DMS153 treated with DMSO at 0.1 percent for 48 hours (cell line): Measurements from ENCODE around the gene PPP2R3A.

Source experiments
- DNase-seq: peaks from one replicate; lab custom pipeline; 2025; ENCODE audit not compliant: unreplicated experiment; lab: John Stamatoyannopoulos, UW

PPP2R3A gene

DNA sequence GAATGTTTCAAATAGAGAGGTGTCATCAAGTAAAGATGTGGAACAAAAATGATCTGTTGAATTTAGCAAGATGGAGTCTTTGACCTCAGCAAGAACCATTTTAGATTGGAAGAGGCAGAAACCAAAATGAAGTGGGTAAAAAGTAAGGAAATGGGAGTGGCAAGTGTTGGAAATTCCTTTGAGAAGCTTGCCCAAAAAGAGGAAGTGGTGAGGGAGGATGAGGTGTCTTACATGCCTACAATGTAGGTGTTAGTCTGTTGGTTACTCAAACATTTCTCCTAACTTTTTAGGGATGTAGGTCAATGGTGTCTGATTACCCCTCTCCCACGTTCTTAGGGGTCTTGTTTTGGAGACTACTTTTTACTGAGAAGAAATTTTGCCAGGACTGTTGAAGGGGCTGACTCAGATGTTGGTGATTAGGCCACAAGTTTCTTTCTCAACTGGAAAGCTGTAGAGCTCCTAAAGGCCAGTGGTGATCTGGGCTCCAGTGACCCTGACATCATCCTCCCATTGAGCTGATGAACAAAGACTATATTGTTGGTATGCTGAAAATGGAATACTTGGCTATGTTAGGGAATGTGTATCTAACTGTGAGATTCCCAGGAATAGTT lies 5.1 kb downstream of the PPP2R3A start:
- no peak for DNase-seq

DNA sequence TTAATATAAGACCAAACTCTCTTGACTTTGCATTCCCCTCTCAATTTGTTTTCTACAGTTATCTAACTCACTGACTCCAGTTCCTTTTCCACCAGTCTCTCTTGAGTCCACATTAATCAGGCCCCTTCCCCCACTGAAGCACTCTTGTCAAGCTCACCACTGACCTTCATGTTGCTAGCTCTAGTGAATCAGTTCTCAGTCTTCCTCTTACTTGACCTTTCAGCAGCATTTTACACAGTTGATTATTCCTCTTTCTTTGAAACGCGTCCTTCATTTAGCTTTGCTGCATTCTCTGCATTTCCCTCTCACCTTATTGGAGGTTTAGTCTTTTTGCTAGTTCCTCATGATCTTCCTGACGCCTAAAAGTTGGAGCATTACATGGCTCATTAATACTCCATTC lies 8.3 kb downstream of the PPP2R3A start:
- no peak for DNase-seq

DNA sequence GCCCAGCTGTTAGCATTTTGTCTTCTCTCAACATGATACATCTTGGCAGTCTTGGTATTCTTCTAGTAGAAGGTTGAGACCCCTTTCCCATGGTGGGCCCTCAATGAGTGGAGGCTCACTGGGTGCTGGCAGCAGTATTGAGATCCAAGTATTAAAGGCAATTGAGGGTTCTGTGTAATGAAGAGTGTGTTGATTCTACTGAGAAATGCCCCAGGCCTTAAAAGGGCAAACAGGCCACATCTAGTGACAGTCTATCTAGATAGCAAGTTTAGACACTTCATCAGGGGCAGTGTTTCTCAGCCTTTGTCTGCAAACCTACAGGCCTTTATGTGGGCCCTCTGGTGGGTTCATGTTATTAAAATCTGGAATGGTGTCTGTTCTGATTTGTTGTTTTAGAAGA lies 9.5 kb downstream of the PPP2R3A start:
- no peak for DNase-seq

DNA sequence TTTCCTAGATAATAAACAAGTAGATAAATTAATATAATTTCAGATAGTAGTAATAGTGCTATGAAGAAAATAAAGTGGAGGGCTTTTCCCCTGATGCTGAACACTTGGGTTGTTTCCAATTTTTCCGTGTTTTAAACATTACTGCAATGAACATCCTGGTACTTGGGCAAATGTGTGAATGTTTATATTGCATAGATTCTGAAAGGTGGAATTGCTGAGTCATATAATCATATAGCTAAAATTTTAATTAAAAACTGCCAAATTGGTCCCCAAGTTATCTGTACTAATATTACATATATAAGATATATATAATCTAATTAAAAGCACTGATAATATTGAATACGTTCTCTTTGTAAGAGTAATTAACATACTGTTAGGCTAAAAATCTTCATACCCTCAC lies 10.0 kb downstream of the PPP2R3A start:
- no peak for DNase-seq

DNA sequence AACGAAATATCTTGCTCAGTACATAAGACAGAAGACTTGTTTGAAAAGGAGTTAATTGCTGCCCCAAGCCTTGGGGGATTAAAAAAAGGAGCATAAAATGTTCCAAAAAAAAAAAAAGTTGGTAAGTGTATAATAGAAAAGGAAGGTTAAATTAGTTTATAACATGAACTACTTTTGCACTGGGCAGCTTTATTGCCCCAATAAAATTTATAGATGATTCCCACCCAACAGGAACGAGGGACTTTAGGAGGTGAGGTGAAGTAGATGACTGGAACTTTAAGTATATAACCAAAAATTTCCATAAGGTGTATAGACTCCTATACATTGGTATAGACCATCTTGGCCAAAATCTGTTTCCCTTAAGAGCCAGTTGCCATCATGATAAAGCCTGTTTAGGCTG lies 14.8 kb downstream of the PPP2R3A start:
- no peak for DNase-seq

DNA sequence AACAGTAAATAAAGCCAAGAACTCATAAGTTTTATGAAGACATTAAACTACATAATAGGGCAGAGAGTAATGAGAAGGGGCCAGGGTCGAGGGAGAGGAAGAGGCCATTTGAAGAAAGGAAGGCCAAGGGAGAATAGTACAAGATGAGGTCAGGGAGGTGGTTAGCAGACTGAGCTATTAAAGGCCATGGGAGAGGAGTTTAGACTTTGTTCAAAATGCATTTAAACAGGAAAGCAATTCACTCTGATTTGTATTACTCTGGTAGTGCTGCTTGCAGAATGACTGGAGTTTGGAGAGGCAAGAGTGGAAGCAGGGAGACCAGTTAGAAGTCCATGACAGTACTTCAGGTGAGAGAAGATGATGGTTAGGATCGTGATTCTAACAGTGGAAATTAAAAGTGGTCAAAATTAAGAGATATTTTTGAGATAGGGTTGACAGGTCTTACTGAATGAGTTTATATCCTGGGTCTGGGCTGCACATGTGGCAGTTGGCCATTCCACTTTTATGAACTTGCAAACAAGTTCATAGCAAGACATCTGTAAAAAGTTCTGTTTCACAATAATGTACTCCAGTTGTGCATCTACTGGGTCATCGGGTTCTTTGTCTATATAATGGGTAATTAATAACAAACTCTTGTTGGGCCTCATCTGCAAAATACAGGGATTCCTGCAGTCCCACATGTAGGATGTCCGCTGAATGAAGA lies 16.3 kb downstream of the PPP2R3A start:
- DNase-seq, result no peak

DNA sequence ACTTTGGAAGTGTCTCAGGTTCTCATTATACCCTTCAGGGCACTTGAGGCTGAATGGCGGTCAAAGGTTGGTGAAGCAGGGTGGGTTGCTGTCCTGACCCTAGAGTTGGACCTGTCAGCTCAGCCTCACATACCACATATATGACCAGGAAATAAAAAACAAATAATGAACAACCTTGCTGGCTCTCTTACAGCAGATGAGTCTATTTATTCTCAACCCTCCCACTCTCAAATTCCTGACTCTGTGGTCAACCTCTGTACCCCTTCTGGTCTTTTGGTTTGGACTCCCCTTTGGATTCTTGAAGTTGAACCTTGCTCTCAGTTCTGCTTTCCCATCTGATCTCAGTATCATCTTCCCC lies 16.9 kb downstream of the PPP2R3A start:
- no peak for DNase-seq

DNA sequence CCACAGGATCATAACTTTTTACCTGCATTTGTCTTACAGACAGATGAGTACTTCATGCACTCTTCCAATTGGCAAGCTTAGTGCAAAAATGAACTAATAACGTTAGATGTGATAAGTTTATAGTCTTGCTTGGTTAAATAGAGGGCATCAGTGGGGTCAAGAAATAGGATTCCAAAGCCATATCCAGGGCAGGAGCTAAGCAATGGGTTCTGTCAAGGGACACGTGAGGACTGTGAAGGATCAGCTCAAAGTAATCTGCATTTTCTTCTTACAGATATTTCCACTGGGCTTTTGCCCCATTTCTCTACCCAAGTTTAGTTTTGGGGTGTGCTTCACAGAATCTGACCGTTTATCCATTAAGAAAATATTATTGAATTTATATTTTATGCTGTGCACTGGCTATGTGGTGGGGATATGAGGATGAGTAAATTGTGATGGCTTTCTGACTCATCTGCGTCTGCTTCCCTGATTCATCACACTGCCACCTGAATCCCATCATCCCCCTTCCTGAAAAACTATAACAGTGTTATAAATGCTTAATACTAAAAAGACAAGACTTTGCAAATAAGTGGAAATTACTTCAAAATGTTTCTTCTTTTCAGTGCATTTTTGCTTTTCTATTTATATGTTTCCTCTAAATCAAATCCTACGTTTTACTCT lies 17.5 kb downstream of the PPP2R3A start:
- DNase-seq, result no peak

DNA sequence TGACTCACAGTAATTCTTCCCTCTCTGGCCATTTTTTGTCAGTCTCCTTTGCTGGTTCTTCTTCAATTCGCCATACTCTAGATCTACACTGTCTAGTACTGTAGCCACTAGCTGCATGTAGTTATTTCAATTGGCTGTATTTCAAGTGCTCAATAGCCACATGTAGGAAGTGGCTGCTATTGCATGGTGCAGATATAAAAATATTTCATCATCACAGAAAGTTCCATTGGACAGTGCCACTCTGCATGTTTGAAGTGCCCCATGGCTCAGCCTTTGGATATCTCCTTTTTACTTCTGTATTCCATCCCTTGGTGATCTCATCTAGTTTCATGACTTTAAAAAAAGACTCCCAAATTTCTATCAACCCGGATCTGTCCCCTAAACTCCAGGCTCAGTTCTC lies 22.1 kb downstream of the PPP2R3A start:
- no peak for DNase-seq

DNA sequence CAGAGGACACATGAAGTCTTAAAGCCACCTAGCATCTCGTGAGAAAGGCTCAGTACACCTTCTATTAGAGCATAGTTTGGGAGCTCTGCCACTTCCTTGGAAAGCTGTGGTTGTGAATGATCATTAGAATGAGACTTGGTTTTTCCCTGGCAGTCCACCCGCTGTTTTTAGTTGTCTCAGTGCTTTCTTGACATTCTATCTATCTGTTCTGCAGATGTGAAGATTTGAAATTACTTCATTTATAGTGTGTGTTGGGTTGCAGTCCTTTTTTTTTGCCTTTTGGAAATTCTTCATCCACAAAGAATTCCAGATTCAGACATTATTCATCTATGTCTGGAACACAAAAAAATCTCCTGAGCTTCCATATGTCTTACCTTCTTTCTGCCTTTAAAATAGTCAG lies 23.7 kb downstream of the PPP2R3A start:
- DNase-seq, result no peak

DNA sequence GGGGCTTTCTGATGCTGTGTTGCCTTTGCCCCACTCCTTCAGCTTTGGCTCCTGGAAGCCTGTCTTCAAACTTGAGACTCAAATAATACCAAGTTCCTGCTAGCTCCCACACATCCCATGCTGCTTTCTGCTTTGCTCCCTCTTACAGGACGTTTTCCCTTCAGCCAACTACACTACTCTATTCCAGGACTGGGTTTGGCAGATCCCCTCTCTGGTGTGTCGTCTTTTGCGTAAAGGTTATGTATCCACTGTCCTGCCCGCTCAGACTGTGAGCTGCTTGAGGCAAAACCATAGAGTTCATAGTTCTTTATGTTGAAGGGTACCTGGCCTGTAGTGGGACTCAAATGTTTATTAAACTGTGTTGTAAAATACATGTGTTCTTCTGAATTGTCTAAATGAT lies 25.4 kb downstream of the PPP2R3A start:
- DNase-seq, result no peak

DNA sequence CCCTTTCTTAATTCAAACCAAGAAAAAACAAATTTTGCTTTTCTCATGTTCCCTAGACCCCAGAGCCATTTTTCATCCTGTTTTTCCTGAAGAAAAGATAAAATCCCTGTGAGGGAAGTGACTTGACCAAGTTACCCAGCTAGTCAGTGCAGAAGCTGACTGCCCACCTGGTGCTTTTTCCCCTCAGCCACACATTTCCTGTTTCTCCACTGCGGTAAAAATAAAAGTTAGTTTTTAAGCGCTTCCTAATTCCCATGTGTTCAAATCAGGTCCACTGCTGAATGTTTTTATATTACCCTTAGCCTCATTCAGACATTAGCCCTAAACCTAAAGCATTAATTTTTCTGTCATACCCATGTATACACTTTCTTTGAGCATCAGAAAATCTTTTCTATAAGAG lies 26.1 kb downstream of the PPP2R3A start:
- no peak for DNase-seq

DNA sequence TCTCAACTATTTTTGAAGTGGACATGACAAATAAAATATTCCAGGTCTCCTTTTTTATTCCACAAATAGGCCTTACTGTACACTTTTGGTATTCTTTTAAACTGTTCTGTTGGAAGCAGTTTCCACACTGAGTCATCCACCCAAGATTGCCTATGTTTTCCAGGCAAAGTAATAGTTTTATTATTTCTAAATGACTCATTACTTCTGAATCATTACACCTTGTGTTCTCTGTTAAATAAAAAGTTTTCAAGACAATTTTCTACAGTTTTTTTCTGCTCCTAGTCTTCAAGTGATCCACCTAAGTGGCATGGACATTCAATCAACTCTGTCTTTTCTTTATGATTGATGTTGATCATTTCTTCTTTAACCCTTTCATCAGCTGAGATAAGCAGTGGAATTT lies 26.5 kb downstream of the PPP2R3A start:
- no peak for DNase-seq

DNA sequence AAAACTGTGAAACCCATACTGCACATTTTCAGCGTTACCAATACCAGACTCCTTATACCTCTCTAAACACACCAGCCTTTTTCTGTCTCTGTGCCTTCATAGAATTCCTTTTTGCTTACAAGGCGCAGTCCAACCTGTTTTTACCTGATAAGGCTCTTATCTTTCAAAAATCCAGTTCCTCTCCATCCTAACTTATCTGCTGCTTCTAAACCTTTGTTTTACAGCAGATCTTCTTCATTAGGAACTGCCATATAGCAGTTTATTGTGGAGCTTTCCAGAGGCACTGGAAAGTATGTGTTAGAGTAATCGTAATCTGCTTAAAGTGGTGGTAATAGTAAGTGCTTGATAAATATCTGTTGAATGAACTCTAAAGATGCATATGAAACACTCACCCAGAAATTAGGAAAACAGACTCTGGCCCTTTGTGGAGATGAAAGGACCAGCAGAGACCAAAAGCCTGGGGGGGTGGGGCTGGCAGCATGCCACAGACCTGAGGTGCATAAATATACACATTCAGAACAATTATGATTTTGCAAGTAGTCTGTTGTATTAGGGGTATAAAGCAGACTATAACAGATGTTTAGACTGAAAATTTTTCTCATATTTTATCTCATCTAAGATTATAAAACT lies 29.3 kb downstream of the PPP2R3A start:
- DNase-seq, result no peak

DNA sequence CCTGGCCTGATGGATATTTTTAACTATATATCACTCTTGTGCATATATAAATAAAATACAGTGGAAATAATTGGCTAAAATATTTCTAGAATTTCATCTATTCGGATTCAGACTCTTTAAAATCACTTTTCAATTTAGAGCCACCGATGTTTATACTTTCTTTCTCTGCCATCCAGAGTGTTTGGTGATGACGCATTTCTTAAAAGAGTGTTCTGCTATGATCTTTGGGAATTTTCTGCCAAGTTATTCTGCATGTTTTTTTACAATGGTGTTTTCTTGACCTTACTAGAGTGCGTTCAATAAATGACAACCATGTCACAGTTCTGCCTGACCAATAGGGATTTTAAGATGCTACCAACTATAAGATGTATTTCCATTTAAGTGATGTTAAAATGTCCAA lies 30.2 kb downstream of the PPP2R3A start:
- DNase-seq, result no peak

DNA sequence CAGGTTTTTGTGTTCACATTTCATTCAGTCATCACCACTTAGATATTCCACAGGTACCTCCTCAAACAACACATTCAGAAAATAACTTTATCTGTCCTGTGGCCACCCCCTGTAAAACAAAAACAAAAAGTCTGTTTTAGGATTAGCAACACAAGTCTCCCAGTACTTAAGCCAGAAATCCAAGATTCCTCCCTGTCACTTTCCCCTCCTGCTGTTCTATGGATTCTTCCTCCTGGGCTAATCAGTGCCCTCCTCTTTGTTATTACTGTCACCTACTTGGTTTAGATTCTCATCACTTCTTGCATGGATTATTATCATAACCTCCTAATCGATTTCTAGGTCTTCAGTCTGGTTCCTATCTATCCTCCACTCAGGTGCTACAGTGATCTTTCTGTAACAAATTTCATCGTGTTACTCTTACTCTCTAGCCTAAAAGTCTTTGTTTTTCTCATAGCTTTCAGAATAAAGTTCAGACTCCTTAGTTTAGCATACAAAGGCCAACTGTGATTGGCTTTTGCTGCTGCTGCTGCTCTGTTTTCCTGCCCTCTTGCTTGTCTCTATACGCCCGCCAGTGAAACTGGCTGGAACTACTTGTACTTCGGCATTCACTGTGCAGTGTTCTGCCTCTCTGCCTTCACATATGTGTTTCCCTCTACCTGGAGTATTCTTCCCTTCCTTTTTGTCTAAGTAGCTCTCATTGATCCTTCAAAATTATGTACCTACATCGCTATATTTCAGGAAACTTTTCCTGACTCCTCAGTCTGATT lies 32.2 kb downstream of the PPP2R3A start:
- DNase-seq, result no peak

DNA sequence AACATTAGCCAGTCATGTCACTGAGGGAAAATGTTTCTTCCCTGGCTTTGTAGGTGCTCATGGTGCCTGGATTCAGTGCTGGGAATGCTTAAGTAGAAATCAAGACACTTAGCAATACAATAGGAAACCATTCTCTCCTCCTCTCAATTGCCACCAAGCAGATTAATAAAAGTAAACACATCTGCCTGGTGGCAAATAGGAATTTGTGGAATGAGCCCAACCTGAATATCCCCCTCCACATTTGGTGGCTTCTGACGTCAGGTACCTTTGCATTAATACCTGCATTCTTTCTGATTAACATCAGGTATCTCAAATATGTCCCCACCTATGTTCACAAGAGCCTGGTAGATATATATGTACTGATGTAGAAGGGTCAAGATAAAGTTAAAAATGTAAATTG lies 42.7 kb downstream of the PPP2R3A start:
- no peak for DNase-seq

DNA sequence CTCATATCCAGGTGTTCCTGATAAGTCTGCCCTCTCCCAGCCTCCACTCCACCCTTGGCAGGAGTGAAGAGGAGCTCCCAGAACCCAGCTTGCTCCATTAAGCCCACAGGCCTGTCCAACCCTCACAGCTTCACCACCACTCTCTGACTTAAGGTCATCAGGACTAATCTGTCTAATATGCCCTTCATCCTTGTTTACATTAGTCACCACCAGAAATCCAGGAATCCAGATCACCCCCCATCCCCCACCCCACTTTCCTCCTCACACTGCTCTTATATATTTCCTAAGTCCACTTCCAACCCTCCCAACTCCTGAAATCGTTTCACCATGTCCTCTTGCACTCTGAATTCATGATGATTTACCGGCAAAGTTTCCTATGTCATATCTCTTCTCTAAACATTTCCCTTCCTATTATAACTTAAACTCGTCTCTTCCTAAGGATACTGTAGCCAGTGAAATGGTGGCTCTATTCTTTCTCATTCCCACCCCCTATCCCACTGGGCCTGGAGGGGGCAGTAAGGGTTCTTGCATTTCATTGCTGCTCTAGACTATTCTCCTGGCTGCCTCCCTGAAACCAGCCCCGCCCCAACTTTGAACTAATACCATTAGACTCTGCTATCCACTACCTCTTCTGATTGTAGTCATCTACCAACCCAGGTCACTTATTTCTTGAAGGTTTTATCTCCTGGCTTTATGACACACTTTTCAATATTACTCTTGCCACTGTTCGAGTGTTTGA lies 43.4 kb downstream of the PPP2R3A start:
- no peak for DNase-seq

DNA sequence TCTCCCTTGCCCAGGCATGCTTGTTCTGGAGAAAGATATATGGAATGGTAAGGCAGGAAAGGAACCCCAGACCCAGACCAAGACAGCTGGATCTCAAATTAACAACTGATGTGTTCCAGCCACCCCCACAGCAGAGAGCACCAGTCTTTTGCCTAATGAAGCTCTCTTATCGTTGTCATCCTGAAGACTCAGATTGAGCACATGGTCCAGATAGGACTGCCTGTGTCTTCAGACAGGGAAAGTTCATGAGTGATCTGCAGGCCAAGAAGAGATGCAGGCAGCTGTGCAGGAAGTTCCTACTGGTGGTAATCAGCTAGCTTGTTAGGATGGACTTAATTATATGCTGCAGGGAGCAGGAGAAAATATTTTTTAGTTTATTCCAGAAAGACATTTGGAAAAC lies 53.3 kb downstream of the PPP2R3A start:
- no peak for DNase-seq

DNA sequence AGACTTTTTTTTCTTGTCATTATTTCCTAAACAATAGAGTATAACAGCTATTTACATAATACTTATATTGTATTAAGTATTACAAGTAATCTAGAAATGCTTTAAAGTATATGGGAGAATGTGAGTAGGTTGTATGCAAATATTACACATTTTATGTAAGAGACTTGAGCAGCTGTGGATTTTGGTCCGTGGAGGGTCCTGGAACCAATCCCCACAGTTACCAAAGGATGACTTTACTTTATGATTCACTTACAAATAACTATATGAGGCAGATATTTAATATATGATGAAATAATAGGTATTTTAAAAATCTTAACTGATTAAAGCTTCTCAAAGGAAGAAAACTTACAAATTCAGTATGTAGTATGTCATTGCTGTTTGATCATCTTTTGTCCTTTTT lies 56.3 kb downstream of the PPP2R3A start:
- no peak for DNase-seq
